Hepatic stellate cell (primary cell): ENCODE data around the gene SHROOM4.

Experiments used
- DNase-seq: peaks from one replicate; pipeline ENCODE4 v3.0.0; 2011; ENCODE audit warnings: low spot score

The SHROOM4 gene

GRCh38 chrX:50618788-50619558, 195.0 kb downstream of the SHROOM4 start:
- DNase-seq = no peak

GRCh38 chrX:50617183-50617582, 196.8 kb downstream of the SHROOM4 start:
- DNase-seq = no peak

- no peak for DNase-seq
Measured at GRCh38 chrX:50615570-50616158, 198.3 kb downstream of the SHROOM4 start.

GRCh38 chrX:50614460-50614859, 199.5 kb downstream of the SHROOM4 start:
- no peak for DNase-seq

GRCh38 chrX:50613846-50614245, 200.1 kb downstream of the SHROOM4 start:
- DNase-seq = no peak

GRCh38 chrX:50609796-50610195, 204.2 kb downstream of the SHROOM4 start:
- DNase-seq = no peak

- no peak for DNase-seq
Measured at GRCh38 chrX:50606300-50606950, 207.6 kb downstream of the SHROOM4 start.

- DNase-seq = no peak
Measured at GRCh38 chrX:50596056-50596455, 217.9 kb downstream of the SHROOM4 start.

- DNase-seq = no peak
Measured at GRCh38 chrX:50594788-50595187, 219.2 kb downstream of the SHROOM4 start.

- DNase-seq = no peak
Measured at GRCh38 chrX:50586980-50587379, 227.0 kb downstream of the SHROOM4 start.

GRCh38 chrX:50586407-50586806, 227.6 kb downstream of the SHROOM4 start:
- DNase-seq = no peak

GRCh38 chrX:50581405-50581804, 232.6 kb downstream of the SHROOM4 start:
- no peak for DNase-seq

- peak; percentile 21 for DNase-seq
Measured at GRCh38 chrX:50579955-50580354, 234.0 kb downstream of the SHROOM4 start.

- no peak for DNase-seq
Measured at GRCh38 chrX:50577326-50577725, 236.7 kb downstream of the SHROOM4 start.

GRCh38 chrX:50567636-50568035, 246.4 kb downstream of the SHROOM4 start:
- no peak for DNase-seq

- DNase-seq = no peak
Measured at GRCh38 chrX:50565718-50566117, 248.3 kb downstream of the SHROOM4 start.
